HEK293 (cell line): Measurements from ENCODE around the gene GABBR2.

Experiments used
- CTCF ChIA-PET: fragments of 350-600 bp; formaldehyde crosslinking; extraction: SDS; loops from one replicate; lab custom pipeline; 2021; ENCODE audit warnings: antibody characterized with exemption; lab: Yijun Ruan, JAX
- POLR2A ChIA-PET: fragments of 300-600 bp; formaldehyde crosslinking; extraction: SDS; loops from one replicate; lab custom pipeline; 2020; ENCODE audit warnings: antibody characterized with exemption, inconsistent platforms; lab: Yijun Ruan, JAX
- H3K27ac ChIP-seq: fragments of 200-500 bp; sonication (Bioruptor generic); 2 replicates; pipeline ENCODE4 v1.5.1; 2014; ENCODE audit warnings: low read depth, low read length, control low read depth, inconsistent platforms; ENCODE audit errors: extremely low read depth
- H3K36me3 ChIP-seq, 2 experiments: fragments of 200-500 bp in 1 of 2; sonication (Bioruptor generic) in 1 of 2; 1 replicate in 1 of 2; 2 replicates in 1 of 2; pipeline ENCODE4 v1.5.1; 2014 to 2017; ENCODE audit warnings: inconsistent platforms in 2 of 2, low read length in 2 of 2; ENCODE audit not compliant: control insufficient read depth in 2 of 2, insufficient read depth in 1 of 2
- H3K4me1 ChIP-seq: fragments of 200-500 bp; sonication (Bioruptor generic); 2 replicates; pipeline ENCODE4 v1.5.1; 2014; ENCODE audit warnings: mild to moderate bottlenecking, low read length, inconsistent platforms; ENCODE audit not compliant: control insufficient read depth, insufficient read depth
- H3K4me3 ChIP-seq: 2 replicates; pipeline ENCODE4 v1.5.1; 2011; ENCODE audit warnings: low read depth, mild to moderate bottlenecking, control low read depth, low read length, moderate library complexity
- H3K9me3 ChIP-seq: fragments of 200-500 bp; sonication (Bioruptor generic); 2 replicates; pipeline ENCODE4 v1.5.1; 2014; ENCODE audit warnings: low read depth, low read length, inconsistent platforms; ENCODE audit not compliant: control insufficient read depth, insufficient read depth
- RBAK ChIP-seq: fragments of 450-650 bp; formaldehyde crosslinking; IDR thresholded peaks from 2 replicates; pipeline ENCODE4 v1.5.1; 2016; ENCODE audit warnings: missing biosample characterization, missing genetic modification characterization
- ZNF473 ChIP-seq: fragments of 450-650 bp; formaldehyde crosslinking; IDR thresholded peaks from 2 replicates; pipeline ENCODE4 v1.5.1; 2017; ENCODE audit warnings: missing biosample characterization, missing genetic modification characterization
- ZNF560 ChIP-seq: fragments of 450-650 bp; formaldehyde crosslinking; IDR thresholded peaks from 2 replicates; pipeline ENCODE4 v1.5.1; 2017; ENCODE audit warnings: missing biosample characterization, missing genetic modification characterization, borderline replicate concordance
- ZNF571 ChIP-seq: fragments of 450-650 bp; formaldehyde crosslinking; IDR thresholded peaks from 2 replicates; pipeline ENCODE4 v1.5.0; 2017; ENCODE audit warnings: missing biosample characterization, missing genetic modification characterization
- ZNF585B ChIP-seq: fragments of 450-650 bp; formaldehyde crosslinking; IDR thresholded peaks from 2 replicates; pipeline ENCODE4 v1.5.1; 2016; ENCODE audit warnings: missing biosample characterization, missing genetic modification characterization
- ZNF621 ChIP-seq: fragments of 450-650 bp; formaldehyde crosslinking; IDR thresholded peaks from 2 replicates; pipeline ENCODE4 v1.5.1; 2017; ENCODE audit warnings: missing biosample characterization, missing genetic modification characterization
- ZNF626 ChIP-seq: fragments of 450-650 bp; sonication (Bioruptor Pico); formaldehyde crosslinking; IDR thresholded peaks from 2 replicates; pipeline ENCODE4 v1.5.1; 2018; ENCODE audit warnings: missing biosample characterization, missing genetic modification characterization, inconsistent platforms
- ZNF654 ChIP-seq: fragments of 450-650 bp; formaldehyde crosslinking; IDR thresholded peaks from 2 replicates; pipeline ENCODE4 v1.5.1; 2016; ENCODE audit warnings: low read depth, missing biosample characterization, missing genetic modification characterization
- ZNF707 ChIP-seq: fragments of 450-650 bp; formaldehyde crosslinking; IDR thresholded peaks from 2 replicates; pipeline ENCODE4 v1.5.1; 2016; ENCODE audit warnings: missing biosample characterization, missing genetic modification characterization
- ZNF837 ChIP-seq: fragments of 450-650 bp; formaldehyde crosslinking; IDR thresholded peaks from 2 replicates; pipeline ENCODE4 v1.5.1; 2016; ENCODE audit warnings: missing biosample characterization, missing genetic modification characterization
- TF ChIP-seq, protein P1 (sequence below): fragments of 450-650 bp; formaldehyde crosslinking; IDR thresholded peaks from 2 replicates; pipeline ENCODE4 v1.5.1; 2016; ENCODE audit warnings: missing biosample characterization, missing genetic modification characterization, low read depth
- TF ChIP-seq, protein P2 (sequence below): fragments of 450-650 bp; formaldehyde crosslinking; IDR thresholded peaks from 2 replicates; pipeline ENCODE4 v1.5.1; 2016; ENCODE audit warnings: missing biosample characterization, missing genetic modification characterization
- TF ChIP-seq, protein P3 (sequence below): fragments of 450-650 bp; formaldehyde crosslinking; IDR thresholded peaks from 2 replicates; pipeline ENCODE4 v1.5.1; 2016; ENCODE audit warnings: missing biosample characterization, missing genetic modification characterization
- TF ChIP-seq, protein P4 (sequence below): fragments of 450-650 bp; formaldehyde crosslinking; IDR thresholded peaks from 2 replicates; pipeline ENCODE4 v1.5.1; 2016; ENCODE audit warnings: missing biosample characterization, missing genetic modification characterization
- TF ChIP-seq, protein P5 (sequence below): fragments of 450-650 bp; formaldehyde crosslinking; conservative IDR thresholded peaks from 2 replicates; pipeline ENCODE4 v1.5.1; 2016; ENCODE audit warnings: low read depth, missing biosample characterization, missing genetic modification characterization
- TF ChIP-seq, protein P6 (sequence below): fragments of 450-650 bp; formaldehyde crosslinking; IDR thresholded peaks from 2 replicates; pipeline ENCODE4 v1.5.1; 2016; ENCODE audit warnings: missing biosample characterization, missing genetic modification characterization, borderline replicate concordance
- TF ChIP-seq, protein P7 (sequence below): fragments of 450-650 bp; formaldehyde crosslinking; IDR thresholded peaks from 2 replicates; pipeline ENCODE4 v1.5.1; 2016; ENCODE audit warnings: missing biosample characterization, missing genetic modification characterization, low read depth

GABBR2 gene

DNA sequence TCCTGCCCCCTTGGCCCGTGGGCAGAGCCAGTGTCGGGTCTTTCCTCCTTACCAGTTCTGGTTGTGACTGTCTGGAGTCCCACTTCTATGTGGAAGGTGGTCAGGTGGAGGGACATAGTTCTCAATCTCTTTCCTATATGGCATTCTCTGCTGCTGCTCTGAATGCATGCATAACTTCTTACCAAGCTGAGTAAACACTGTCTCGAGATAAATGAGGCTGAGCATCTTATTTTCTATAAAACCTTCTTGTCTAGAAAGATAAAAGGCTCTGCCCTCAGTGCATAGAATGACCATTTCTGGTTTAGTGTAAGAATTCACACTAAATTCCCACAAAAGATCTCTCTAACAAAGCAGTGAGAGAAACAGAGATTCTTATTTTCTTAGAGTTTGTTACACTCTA lies 347.1 kb downstream of the GABBR2 start:
- H3K9me3 ChIP-seq: no peaks in the 10 kb centered on the region
- H3K36me3 ChIP-seq: no peaks in the 10 kb centered on the region
- CTCF ChIA-PET: interaction anchor here (0.9 kb wide), 1 partner anchor 405 kb away, joined by 3 read pairs; no protein-coding TSS in a partner anchor
- no peak overlapping the region for H3K27ac ChIP-seq
- no peak overlapping the region for H3K4me3 ChIP-seq
- no peaks in the 10 kb centered on the region for H3K4me1 ChIP-seq
- POLR2A ChIA-PET: no interaction called here
- TF ChIP-seq ZNF837 (tag by site-specific recombination): no peak
- TF ChIP-seq, protein P1, sequence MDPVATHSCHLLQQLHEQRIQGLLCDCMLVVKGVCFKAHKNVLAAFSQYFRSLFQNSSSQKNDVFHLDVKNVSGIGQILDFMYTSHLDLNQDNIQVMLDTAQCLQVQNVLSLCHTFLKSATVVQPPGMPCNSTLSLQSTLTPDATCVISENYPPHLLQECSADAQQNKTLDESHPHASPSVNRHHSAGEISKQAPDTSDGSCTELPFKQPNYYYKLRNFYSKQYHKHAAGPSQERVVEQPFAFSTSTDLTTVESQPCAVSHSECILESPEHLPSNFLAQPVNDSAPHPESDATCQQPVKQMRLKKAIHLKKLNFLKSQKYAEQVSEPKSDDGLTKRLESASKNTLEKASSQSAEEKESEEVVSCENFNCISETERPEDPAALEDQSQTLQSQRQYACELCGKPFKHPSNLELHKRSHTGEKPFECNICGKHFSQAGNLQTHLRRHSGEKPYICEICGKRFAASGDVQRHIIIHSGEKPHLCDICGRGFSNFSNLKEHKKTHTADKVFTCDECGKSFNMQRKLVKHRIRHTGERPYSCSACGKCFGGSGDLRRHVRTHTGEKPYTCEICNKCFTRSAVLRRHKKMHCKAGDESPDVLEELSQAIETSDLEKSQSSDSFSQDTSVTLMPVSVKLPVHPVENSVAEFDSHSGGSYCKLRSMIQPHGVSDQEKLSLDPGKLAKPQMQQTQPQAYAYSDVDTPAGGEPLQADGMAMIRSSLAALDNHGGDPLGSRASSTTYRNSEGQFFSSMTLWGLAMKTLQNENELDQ: no peak
- TF ChIP-seq ZNF621 (tag by site-specific recombination): no peak
- TF ChIP-seq ZNF571 (tag by site-specific recombination): no peak
- TF ChIP-seq, protein P2, sequence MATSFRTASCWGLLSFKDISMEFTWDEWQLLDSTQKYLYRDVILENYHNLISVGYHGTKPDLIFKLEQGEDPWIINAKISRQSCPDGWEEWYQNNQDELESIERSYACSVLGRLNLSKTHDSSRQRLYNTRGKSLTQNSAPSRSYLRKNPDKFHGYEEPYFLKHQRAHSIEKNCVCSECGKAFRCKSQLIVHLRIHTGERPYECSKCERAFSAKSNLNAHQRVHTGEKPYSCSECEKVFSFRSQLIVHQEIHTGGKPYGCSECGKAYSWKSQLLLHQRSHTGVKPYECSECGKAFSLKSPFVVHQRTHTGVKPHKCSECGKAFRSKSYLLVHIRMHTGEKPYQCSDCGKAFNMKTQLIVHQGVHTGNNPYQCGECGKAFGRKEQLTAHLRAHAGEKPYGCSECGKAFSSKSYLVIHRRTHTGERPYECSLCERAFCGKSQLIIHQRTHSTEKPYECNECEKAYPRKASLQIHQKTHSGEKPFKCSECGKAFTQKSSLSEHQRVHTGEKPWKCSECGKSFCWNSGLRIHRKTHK (tag by site-specific recombination): no peak
- TF ChIP-seq ZNF585B: no peak
- TF ChIP-seq ZNF626 (tag by site-specific recombination): no peak
- no peak for TF ChIP-seq ZNF560
- TF ChIP-seq, protein P3, sequence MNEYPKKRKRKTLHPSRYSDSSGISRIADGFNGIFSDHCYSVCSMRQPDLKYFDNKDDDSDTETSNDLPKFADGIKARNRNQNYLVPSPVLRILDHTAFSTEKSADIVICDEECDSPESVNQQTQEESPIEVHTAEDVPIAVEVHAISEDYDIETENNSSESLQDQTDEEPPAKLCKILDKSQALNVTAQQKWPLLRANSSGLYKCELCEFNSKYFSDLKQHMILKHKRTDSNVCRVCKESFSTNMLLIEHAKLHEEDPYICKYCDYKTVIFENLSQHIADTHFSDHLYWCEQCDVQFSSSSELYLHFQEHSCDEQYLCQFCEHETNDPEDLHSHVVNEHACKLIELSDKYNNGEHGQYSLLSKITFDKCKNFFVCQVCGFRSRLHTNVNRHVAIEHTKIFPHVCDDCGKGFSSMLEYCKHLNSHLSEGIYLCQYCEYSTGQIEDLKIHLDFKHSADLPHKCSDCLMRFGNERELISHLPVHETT (tag by site-specific recombination): no peak
- no peak for TF ChIP-seq ZNF707 (tag by site-specific recombination)
- TF ChIP-seq, protein P4, sequence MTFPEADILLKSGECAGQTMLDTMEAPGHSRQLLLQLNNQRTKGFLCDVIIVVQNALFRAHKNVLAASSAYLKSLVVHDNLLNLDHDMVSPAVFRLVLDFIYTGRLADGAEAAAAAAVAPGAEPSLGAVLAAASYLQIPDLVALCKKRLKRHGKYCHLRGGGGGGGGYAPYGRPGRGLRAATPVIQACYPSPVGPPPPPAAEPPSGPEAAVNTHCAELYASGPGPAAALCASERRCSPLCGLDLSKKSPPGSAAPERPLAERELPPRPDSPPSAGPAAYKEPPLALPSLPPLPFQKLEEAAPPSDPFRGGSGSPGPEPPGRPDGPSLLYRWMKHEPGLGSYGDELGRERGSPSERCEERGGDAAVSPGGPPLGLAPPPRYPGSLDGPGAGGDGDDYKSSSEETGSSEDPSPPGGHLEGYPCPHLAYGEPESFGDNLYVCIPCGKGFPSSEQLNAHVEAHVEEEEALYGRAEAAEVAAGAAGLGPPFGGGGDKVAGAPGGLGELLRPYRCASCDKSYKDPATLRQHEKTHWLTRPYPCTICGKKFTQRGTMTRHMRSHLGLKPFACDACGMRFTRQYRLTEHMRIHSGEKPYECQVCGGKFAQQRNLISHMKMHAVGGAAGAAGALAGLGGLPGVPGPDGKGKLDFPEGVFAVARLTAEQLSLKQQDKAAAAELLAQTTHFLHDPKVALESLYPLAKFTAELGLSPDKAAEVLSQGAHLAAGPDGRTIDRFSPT (tag by site-specific recombination): no peak
- TF ChIP-seq, protein P5, sequence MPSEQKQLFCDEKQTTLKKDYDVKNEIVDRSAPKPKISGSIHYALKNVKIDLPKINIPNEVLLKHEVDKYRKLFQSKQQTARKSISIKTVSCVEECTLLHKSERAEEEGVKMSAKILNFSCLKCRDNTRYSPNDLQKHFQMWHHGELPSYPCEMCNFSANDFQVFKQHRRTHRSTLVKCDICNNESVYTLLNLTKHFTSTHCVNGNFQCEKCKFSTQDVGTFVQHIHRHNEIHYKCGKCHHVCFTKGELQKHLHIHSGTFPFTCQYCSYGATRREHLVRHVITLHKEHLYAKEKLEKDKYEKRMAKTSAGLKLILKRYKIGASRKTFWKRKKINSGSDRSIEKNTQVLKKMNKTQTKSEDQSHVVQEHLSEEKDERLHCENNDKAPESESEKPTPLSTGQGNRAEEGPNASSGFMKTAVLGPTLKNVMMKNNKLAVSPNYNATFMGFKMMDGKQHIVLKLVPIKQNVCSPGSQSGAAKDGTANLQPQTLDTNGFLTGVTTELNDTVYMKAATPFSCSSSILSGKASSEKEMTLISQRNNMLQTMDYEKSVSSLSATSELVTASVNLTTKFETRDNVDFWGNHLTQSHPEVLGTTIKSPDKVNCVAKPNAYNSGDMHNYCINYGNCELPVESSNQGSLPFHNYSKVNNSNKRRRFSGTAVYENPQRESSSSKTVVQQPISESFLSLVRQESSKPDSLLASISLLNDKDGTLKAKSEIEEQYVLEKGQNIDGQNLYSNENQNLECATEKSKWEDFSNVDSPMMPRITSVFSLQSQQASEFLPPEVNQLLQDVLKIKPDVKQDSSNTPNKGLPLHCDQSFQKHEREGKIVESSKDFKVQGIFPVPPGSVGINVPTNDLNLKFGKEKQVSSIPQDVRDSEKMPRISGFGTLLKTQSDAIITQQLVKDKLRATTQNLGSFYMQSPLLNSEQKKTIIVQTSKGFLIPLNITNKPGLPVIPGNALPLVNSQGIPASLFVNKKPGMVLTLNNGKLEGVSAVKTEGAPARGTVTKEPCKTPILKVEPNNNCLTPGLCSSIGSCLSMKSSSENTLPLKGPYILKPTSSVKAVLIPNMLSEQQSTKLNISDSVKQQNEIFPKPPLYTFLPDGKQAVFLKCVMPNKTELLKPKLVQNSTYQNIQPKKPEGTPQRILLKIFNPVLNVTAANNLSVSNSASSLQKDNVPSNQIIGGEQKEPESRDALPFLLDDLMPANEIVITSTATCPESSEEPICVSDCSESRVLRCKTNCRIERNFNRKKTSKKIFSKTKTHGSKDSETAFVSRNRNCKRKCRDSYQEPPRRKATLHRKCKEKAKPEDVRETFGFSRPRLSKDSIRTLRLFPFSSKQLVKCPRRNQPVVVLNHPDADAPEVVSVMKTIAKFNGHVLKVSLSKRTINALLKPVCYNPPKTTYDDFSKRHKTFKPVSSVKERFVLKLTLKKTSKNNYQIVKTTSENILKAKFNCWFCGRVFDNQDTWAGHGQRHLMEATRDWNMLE (tag by site-specific recombination): no peak
- TF ChIP-seq, protein P6, sequence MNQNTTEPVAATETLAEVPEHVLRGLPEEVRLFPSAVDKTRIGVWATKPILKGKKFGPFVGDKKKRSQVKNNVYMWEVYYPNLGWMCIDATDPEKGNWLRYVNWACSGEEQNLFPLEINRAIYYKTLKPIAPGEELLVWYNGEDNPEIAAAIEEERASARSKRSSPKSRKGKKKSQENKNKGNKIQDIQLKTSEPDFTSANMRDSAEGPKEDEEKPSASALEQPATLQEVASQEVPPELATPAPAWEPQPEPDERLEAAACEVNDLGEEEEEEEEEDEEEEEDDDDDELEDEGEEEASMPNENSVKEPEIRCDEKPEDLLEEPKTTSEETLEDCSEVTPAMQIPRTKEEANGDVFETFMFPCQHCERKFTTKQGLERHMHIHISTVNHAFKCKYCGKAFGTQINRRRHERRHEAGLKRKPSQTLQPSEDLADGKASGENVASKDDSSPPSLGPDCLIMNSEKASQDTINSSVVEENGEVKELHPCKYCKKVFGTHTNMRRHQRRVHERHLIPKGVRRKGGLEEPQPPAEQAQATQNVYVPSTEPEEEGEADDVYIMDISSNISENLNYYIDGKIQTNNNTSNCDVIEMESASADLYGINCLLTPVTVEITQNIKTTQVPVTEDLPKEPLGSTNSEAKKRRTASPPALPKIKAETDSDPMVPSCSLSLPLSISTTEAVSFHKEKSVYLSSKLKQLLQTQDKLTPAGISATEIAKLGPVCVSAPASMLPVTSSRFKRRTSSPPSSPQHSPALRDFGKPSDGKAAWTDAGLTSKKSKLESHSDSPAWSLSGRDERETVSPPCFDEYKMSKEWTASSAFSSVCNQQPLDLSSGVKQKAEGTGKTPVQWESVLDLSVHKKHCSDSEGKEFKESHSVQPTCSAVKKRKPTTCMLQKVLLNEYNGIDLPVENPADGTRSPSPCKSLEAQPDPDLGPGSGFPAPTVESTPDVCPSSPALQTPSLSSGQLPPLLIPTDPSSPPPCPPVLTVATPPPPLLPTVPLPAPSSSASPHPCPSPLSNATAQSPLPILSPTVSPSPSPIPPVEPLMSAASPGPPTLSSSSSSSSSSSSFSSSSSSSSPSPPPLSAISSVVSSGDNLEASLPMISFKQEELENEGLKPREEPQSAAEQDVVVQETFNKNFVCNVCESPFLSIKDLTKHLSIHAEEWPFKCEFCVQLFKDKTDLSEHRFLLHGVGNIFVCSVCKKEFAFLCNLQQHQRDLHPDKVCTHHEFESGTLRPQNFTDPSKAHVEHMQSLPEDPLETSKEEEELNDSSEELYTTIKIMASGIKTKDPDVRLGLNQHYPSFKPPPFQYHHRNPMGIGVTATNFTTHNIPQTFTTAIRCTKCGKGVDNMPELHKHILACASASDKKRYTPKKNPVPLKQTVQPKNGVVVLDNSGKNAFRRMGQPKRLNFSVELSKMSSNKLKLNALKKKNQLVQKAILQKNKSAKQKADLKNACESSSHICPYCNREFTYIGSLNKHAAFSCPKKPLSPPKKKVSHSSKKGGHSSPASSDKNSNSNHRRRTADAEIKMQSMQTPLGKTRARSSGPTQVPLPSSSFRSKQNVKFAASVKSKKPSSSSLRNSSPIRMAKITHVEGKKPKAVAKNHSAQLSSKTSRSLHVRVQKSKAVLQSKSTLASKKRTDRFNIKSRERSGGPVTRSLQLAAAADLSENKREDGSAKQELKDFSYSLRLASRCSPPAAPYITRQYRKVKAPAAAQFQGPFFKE: no peak
- no peak for TF ChIP-seq ZNF654 (tag by site-specific recombination)
- TF ChIP-seq RBAK (tag by site-specific recombination): no peak
- TF ChIP-seq ZNF473: no peak
- TF ChIP-seq, protein P7, sequence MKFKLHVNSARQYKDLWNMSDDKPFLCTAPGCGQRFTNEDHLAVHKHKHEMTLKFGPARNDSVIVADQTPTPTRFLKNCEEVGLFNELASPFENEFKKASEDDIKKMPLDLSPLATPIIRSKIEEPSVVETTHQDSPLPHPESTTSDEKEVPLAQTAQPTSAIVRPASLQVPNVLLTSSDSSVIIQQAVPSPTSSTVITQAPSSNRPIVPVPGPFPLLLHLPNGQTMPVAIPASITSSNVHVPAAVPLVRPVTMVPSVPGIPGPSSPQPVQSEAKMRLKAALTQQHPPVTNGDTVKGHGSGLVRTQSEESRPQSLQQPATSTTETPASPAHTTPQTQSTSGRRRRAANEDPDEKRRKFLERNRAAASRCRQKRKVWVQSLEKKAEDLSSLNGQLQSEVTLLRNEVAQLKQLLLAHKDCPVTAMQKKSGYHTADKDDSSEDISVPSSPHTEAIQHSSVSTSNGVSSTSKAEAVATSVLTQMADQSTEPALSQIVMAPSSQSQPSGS (tag by site-specific recombination): no peak
